Esophagus squamous epithelium (tissue), 5 donors: Measurements from ENCODE around the gene SLU7. TPM values are rescaled to one million over a fixed set of nuclear protein-coding genes. Genes with fewer than 3 reads are reported as not detected.

Source experiments
- DNase-seq: peaks from one replicate; lab custom pipeline; 2025; lab: John Stamatoyannopoulos, UW
- H3K27ac ChIP-seq, 4 donors: fragments of 200-600 bp; sonication (generic); one replicate each; pipeline ENCODE4 v1.5.1; 2016 to 2019; ENCODE audit warnings: mild to moderate bottlenecking in 1 of 4
- H3K27me3 ChIP-seq, 4 donors: fragments of 200-600 bp; sonication (generic); 1 replicate in 3 of 4; 2 replicates in 1 of 4; pipeline versions ENCODE4 v1.5.1 to v1.6.0; 2017 to 2021; ENCODE audit warnings: antibody characterized with exemption in 1 of 4
- H3K36me3 ChIP-seq, 3 donors: fragments of 200-600 bp; sonication (generic); one replicate each; pipeline ENCODE4 v1.5.1; 2016 to 2019
- H3K4me1 ChIP-seq, 3 donors: fragments of 200-600 bp; sonication (generic); one replicate each; pipeline ENCODE4 v1.5.1; 2017 to 2019
- H3K4me3 ChIP-seq, 4 donors: fragments of 200-600 bp; sonication (generic); 1 replicate in 3 of 4; 2 replicates in 1 of 4; pipeline ENCODE4 v1.5.1; 2016 to 2019; ENCODE audit warnings: mild to moderate bottlenecking in 2 of 4, moderate library complexity in 1 of 4
- H3K9me3 ChIP-seq, 3 donors: fragments of 200-600 bp; sonication (generic); one replicate each; pipeline ENCODE4 v1.5.1; 2016 to 2019
- POLR2A ChIP-seq, 4 donors: fragments of 450-650 bp; IDR thresholded peaks; one replicate each; pipeline ENCODE4 v1.6.1; 2017; ENCODE audit warnings: antibody characterized with exemption in 4 of 4, mild to moderate bottlenecking in 4 of 4, moderate library complexity in 3 of 4
- WGBS, 2 donors: methylation state at CpG; one replicate each; pipeline ENCODE4 v1.1.5; 2018; 5-methylcytosine and 5-hydroxymethylcytosine counted together
- intact Hi-C: fragments of 100-400 bp; cut with DNase I; formaldehyde crosslinking; loops from one replicate; pipeline ENCODE4 v1.15.0; 2022
- total RNA-seq, 4 donors: library from RNA; depleted of rRNA; stranded (reverse); fragments of >200 nt; gene quantifications; one replicate each; pipeline ENCODE4 v1.1.0, GENCODE V29; 2016
- TF ChIP-seq, protein P1 (sequence below), 6 experiments: fragments of 450-650 bp in 4 of 6; fragments of 200-600 bp in 2 of 6; sonication (generic) in 2 of 6; IDR thresholded peaks; one replicate each; pipeline ENCODE4 v1.5.1; 2016 to 2019; ENCODE audit warnings: antibody characterized with exemption in 6 of 6, mild to moderate bottlenecking in 4 of 6, moderate library complexity in 4 of 6
- donor health status: DM: yes; HTN: yes; CAD: no.

Gene SLU7
- total RNA-seq, 4 donors from 2014 or later: 31.9 to 70.2 (median 45.1) TPM

DNA sequence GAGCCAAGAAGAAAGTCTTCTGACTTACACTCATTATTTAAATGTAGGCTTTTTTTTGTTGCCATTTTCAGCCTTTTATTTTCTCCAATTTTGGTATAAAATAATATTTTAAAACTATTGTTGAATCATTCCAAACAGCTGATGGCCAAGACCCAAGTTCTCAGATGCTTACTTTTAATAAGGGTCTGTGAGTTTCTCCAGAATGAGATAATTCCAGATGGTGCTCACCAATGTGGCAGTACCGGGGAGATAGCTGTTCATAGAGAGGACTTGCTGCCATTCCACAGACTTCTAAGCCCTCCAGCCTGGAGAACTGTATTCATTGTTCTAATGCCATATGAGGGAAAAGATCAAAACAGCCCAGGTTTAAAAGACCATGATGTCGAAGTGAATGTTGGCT lies 43.2 kb downstream of the SLU7 start:
- H3K36me3 ChIP-seq: no peaks in the 10 kb centered on the region
- no peak overlapping the region for H3K27ac ChIP-seq
- intact Hi-C loops: no loop called here
- peaks cover 0 to 5% (median 1%) of the 10 kb centered on the region in 3 donors for H3K4me1 ChIP-seq
- H3K9me3 ChIP-seq: no peaks in the 10 kb centered on the region
- TF ChIP-seq POLR2A (IDR thresholded peaks at IDR 0.05): no peak
- TF ChIP-seq, protein P1, sequence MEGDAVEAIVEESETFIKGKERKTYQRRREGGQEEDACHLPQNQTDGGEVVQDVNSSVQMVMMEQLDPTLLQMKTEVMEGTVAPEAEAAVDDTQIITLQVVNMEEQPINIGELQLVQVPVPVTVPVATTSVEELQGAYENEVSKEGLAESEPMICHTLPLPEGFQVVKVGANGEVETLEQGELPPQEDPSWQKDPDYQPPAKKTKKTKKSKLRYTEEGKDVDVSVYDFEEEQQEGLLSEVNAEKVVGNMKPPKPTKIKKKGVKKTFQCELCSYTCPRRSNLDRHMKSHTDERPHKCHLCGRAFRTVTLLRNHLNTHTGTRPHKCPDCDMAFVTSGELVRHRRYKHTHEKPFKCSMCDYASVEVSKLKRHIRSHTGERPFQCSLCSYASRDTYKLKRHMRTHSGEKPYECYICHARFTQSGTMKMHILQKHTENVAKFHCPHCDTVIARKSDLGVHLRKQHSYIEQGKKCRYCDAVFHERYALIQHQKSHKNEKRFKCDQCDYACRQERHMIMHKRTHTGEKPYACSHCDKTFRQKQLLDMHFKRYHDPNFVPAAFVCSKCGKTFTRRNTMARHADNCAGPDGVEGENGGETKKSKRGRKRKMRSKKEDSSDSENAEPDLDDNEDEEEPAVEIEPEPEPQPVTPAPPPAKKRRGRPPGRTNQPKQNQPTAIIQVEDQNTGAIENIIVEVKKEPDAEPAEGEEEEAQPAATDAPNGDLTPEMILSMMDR (IDR thresholded peaks at IDR 0.05): no peak
- H3K4me3 ChIP-seq: no peak overlapping the region
- no peak for DNase-seq
- 64 to 78% methylated on average over 2 of the region's 2 CpGs for WGBS, 2 donors
- no peaks in the 10 kb centered on the region for H3K27me3 ChIP-seq

DNA sequence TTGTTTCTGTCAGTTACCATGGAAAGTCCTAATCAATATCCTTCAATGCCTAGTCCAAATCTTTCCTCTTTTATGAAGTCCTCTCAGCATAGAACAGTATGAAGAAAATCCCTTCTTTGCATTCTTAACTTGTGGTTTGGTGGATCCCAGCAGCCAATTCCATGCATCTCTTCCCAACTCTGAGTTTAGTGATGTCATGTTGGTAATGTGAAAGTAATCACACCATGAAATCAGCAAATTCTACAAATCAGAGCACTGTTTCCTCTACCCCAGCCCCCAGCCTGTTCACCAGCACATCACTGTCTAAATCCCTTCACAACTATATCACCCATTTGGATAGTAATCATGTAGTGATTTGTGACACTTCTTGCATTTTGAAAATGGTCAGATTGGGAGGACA lies 43.7 kb downstream of the SLU7 start:
- intact Hi-C loops: no loop called here
- Histone ChIP-seq H3K27me3 (peaks cover 0 to 4% (median 0%) of the 10 kb centered on the region in 4 donors), H3K9me3 (no peaks in the 10 kb centered on the region), H3K27ac (no peak overlapping the region), H3K4me1 (peaks cover 0 to 11% (median 6%) of the 10 kb centered on the region in 3 donors), H3K36me3 (no peaks in the 10 kb centered on the region), H3K4me3 (no peak overlapping the region)
- DNase-seq: no peak
- TF ChIP-seq POLR2A (IDR thresholded peaks at IDR 0.05): no peak
- TF ChIP-seq, protein P1 (IDR thresholded peaks at IDR 0.05): no peak

DNA sequence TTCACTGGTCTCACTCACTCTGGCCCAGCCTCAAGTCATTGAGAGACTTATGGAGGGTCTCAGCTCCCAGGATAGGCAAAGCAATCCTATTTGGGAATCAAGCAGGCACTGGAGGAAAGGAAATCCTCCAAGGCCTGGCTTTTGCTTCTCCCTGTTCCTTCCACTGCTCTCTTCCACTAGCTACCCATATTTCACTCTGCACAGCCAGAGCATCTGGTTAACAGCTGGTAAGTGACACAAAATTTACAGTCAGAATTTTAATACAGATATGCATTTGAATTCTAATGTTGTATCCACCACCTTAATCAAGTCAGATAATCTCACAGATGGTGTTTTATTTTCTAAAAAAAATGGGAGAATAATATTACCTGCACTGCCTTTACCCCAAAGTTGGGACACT lies 47.6 kb downstream of the SLU7 start:
- no peak overlapping the region for H3K4me3 ChIP-seq
- peaks cover 5 to 32% (median 28%) of the 10 kb centered on the region in 3 donors for H3K4me1 ChIP-seq
- no peaks in the 10 kb centered on the region for H3K36me3 ChIP-seq
- no peak for TF ChIP-seq POLR2A (IDR thresholded peaks at IDR 0.05)
- TF ChIP-seq, protein P1 (IDR thresholded peaks at IDR 0.05): no peak
- no peak overlapping the region for H3K27ac ChIP-seq
- intact Hi-C loops: no loop called here
- DNase-seq: no peak
- H3K27me3 ChIP-seq: peaks cover 0 to 7% (median 0%) of the 10 kb centered on the region in 4 donors
- no peaks in the 10 kb centered on the region for H3K9me3 ChIP-seq

DNA sequence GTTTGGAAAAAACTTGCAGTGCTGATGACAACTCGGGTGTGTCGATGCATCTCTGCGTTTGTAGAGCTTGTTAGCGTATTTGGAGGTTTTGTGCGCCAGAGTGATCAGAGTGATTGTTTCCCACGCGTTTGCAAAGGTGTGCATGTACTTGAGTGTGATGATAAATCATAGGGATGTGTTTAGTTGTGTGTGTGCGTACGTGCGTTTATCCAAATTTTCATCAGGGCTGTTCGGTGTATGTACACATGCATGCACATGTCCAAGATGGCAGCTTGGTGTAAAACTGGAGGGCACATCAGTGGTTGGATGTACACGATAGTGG lies 48.2 kb downstream of the SLU7 start:
- 32 to 34% methylated on average over 8 to 12 of the region's 12 CpGs for WGBS, 2 donors
- intact Hi-C loops: no loop called here
- Histone ChIP-seq H3K4me3 (peak overlapping the region; percentile 43 to 82 (median 55)), H3K4me1 (peaks cover 5 to 32% (median 28%) of the 10 kb centered on the region in 3 donors), H3K9me3 (no peaks in the 10 kb centered on the region), H3K27ac (peak overlapping the region in 3 of 4 donors; percentile 70 to 75 (median 71)), H3K27me3 (peaks cover 0 to 7% (median 0%) of the 10 kb centered on the region in 4 donors), H3K36me3 (no peaks in the 10 kb centered on the region)
- no peak for DNase-seq
- TF ChIP-seq POLR2A (IDR thresholded peaks at IDR 0.05): no peak
- TF ChIP-seq, protein P1 (IDR thresholded peaks at IDR 0.05): no peak

DNA sequence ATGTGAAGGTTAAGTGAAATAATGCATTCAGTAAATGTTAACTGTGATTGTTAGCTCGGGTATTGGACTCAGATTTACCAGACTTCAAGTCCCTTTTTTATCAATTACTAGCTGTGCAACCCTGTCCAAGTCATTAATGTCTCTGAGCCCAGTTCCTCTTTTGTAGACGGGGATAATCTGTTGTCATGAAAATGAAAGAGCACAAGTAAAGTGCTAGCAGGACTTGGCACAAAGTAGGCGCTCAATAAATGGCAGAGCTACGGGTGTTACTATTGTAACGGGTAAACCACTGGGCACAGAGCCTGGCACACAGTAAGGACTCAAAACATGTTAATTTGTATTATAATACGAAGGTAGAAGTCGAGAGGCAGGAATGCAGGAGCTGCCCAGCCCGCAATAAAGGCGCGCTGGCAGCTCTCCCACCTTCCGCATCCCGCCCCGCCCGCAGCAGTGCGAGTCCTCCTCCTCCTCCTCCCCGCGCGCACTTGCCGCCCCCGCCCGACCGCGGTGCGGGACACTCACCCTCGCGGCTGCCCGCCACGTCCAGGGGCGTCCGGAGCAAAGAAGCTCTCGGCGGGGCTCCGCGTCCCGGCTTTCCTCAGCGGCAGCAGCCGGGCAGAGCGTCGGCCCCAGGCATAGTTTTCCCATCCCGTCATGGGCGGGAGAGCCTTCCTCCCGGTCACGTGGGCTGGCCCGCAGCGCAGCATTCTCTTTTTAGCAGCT lies 48.7 kb downstream of the SLU7 start, which contains the start of gene C1QTNF2:
Gene C1QTNF2, minus strand, starts transcription at position 637 of the 723 bp plus-strand sequence. CDS start 15,615 bp downstream, outside the sequence.
- Histone ChIP-seq H3K27ac (peak within 1 kb of the TSS in 3 of 4 donors; percentile 70 to 75 (median 71)), H3K36me3 (no peaks in the 10 kb centered on the region), H3K9me3 (no peaks in the 10 kb centered on the region), H3K27me3 (peaks cover 0 to 7% (median 0%) of the 10 kb centered on the region in 4 donors), H3K4me1 (peaks cover 5 to 32% (median 28%) of the 10 kb centered on the region in 3 donors), H3K4me3 (peak within 1 kb of the TSS; percentile 43 to 82 (median 55))
- no peak for TF ChIP-seq POLR2A (IDR thresholded peaks at IDR 0.05)
- TF ChIP-seq, protein P1 (IDR thresholded peaks at IDR 0.05): no peak
- 2 to 3% methylated on average over 6 to 19 of the region's 45 CpGs for WGBS, 2 donors
- no peak for DNase-seq
- intact Hi-C loops: no loop called here
